NCI-H1436 (cell line): ENCODE measurements around the gene UBE2E1.

Source experiments
- DNase-seq: peaks from one replicate; lab custom pipeline; 2025; lab: John Stamatoyannopoulos, UW

The UBE2E1 gene

DNA sequence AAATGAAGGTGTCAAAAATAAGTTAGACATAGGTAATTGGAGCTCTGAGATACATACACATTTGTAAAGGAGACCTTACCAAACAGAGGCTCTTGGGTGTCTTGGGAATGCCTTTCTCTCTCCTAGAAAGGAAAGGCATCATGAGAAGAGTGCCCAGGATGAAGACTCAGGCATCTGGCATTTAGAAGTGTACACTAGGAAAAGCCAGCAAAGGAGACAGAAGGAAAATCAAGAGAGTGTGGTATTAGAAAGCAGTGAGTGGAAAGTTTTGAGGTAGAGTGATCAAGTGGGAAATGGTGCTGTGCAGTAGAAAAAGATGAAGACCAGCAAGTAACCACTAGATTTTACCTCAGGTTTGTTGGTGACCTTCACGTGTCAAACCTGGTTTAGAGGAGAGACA, 16.1 kb downstream of the UBE2E1 start:
- no peak for DNase-seq

DNA sequence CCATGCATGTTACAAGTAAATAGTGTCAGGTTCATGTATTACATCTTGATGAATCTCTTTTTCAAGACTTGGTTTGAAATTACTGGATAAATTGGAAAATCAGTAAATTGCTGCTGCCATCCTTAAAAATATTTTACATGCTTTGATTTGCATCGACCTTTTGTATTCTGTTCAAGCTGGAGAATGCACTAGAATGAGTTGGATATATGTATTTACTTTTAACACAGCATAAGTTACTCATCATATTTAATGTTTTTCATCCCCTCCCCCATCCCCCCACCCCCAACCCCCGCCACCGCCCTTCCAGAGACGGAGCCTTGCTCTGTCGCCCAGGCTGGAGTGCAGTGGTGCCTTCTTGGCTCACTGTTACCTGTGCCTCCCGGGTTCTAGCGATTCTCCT, 16.8 kb downstream of the UBE2E1 start:
- no peak for DNase-seq

DNA sequence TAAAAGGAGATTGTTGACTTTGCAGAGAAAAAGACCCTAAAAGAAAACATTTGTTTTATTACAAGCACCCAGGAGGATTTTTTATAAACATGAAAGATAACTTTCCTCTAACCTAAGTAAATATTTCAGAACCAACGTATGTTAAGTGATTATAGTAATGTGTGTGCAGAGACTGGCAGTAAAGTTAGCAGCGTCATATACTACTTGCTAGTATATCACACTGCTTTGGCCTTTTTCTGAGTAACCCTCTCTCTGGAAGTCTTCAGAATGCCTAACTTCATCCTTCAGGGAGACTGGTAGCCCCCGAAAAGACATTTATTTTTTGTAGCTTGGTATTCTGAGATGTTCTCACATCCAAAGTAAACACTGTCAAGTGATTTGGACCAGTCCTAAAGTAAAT, 17.9 kb downstream of the UBE2E1 start:
- no peak for DNase-seq

DNA sequence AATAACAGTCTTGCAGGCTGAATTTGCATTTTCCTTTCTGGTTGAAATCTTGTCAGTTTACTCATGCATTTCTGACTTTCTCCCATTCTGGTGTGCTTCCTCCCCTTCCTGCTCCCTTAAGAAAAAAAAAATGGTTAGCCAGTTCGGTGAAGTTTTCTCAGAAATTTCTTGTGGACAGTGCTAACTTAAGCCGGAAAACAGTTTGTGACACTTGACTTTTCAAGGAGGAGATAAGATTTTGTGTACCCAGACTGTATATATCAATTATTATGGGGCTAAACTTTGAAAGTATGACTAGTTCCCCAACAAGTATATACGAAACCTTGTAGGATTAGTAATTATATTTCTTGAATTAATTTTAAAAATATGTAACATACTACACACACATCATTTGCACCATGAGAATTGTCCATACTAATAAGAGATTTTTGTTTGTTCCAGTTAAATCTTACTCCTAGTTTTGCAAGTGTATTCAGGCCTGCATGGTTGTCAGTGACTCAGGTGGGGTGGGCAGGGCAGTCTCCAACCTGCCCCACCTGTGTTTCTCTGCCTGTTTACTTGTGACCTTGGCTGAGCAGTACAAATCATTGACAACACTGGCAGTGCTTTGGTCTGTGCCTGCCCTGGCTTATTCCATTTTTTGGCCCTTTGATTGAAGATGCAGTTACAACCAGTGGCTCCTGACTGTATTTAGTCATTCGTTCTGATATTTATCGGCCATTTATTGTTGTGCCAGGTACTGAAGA, 19.1 kb downstream of the UBE2E1 start:
- no peak for DNase-seq

- DNase-seq: no peak
These were observed 20.0 kb downstream of the UBE2E1 start for GRCh38 chr3:23825802-23826201.

DNA sequence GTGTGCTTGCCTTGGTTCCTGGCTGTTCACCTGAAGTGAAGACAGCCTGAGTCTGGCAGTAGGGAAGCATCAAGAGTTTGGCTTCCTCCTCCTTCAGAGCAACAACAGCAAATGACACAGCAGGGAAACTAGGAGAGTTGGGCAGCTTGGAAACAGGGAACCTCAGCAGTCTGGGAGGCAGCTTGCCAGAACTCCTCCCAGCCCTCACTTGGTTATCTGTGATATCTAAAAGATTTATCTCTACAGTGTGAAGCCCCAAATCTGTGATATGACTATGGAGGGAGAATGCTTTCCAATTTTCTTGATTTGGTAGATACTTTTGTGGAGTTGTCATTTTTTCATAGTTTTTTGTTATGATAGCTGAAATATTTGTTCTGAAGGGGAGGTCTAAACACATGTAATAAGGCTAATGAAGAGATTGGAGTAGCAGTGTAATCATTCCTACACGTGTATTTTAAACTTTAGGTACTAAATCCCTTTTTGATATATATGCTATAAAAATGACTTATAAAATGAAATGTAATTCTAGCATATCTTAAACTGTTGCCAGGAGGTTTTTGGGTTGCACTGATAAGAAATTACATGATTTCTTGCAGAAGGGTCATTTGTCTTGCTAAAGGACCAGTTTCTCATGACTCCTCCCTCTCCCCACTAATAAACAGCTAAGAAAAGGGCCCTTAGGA, 20.8 kb downstream of the UBE2E1 start:
- no peak for DNase-seq

GRCh38 chr3:23829242-23829934, 23.6 kb downstream of the UBE2E1 start:
- no peak for DNase-seq

DNA sequence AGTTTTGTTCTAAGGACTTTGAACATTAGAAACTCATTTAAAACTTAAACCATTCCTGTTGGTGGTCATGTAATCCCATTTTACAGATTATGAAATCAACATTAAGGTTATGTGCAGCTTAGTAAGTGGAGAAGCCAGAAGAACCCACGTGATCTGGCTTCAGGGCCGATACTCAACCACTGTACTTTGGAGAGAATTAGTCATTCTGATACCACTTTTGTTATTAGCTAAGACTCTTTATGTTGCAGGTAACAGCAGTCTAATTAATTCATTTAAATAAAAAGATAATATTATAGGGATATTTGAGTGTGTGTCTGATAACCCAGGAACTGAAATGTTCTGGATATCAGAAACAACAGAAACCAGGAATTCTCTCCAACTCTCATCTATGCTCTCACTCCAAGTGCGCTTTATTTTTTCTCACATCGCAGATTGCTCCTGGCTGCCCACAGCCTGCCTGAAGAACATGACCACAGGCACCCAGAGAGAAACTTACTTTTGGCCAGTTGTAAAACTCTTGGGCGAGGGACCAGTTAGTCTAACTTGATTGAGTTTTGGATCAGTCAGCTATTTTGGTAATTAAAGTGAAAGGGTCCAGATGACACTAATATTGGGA, 25.2 kb downstream of the UBE2E1 start:
- no peak for DNase-seq

GRCh38 chr3:23831517-23832394, 26.0 kb downstream of the UBE2E1 start:
- no peak for DNase-seq

DNA sequence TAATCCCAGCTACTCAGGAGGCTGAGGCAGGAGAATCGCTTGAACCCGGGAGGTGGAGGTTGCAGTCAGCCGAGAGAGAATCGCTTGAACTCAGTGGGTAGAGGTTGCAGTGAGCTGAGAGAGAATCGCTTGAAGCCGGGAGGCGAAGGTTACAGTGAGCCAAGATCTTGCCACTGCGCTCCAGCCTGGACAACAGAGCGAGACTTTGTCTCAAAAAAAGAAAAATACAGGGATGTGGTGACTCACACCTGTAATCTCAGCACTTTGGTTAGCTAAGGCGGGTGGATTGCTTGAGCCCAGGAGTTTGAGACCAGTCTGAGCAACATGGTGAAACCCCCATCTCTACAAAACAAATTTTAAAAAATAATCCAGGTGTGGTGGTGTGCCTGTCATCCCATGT, 26.8 kb downstream of the UBE2E1 start:
- no peak for DNase-seq

- no peak for DNase-seq
These were observed 28.5 kb downstream of the UBE2E1 start for GRCh38 chr3:23834082-23834870.

DNA sequence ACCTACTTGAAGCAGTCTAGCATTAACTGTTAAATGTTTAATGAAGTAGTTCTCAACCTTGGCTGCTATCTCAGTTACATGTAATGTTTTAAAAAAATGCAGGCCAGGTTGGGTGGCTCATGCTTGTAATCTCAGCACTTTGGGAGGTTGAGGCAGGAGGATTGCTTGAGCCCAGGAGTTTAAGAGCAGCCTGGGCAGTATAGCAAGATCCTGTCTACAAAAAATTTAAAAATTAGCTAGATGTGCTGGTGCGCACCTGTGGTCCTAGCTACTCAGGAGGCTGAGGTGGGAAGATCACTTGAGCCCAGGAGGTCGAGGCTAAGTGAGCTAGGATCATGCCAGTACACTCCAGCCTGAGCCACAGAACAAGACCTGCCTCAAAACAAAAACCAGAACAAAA, 29.3 kb downstream of the UBE2E1 start:
- DNase-seq: no peak

- no peak for DNase-seq
These were observed 30.0 kb downstream of the UBE2E1 start for GRCh38 chr3:23835802-23836201.

DNA sequence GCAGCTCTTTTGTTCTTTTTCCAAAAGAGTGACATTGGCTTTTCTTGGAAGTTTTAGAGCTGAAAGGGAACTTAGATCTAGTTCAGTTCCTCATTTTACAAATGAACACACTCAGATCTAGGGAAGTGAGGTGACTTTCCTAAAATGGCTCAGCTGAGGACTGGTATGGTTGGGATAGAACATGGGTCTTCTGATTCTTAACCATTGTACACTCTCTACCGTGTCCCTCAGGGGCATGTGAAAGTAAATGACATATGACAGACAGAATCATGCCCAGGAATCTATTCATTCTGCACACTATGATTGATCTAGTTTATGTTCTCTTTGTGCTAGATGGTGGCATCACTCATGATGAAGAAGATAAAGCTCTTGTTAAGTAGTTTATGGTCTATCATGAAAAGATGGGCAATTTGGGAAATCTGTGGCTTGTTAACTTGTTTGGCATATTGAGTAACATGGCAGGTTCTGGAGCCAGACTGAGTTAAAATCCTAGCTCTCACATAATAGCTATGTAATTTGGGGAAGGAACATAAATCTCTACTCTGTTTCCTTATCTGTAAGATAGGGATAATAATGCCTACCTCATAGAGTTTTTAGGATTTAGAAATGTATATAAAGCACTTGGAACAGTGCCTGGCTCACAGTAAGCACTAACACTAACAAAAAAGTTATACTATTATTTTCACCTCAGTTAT, 30.9 kb downstream of the UBE2E1 start:
- no peak for DNase-seq

DNA sequence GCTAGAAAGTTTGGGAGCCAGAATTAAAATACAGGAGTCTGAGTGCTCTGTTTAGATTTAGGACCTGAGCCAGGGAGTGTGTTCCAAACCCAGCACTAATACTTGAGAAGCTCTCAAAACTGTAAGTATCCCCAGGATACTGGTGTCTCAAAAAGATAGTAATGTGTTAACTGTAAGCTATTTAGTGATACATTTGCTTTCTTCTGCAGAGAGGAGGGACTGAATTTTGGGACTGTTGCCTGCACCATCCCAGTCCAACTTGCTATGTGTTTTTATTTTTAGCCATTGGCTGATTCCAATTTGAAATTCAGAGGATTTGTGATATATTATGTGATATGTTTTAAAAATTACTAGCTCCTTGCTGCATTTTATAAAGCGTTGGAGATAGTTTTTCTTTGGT, 31.5 kb downstream of the UBE2E1 start:
- DNase-seq: no peak

DNA sequence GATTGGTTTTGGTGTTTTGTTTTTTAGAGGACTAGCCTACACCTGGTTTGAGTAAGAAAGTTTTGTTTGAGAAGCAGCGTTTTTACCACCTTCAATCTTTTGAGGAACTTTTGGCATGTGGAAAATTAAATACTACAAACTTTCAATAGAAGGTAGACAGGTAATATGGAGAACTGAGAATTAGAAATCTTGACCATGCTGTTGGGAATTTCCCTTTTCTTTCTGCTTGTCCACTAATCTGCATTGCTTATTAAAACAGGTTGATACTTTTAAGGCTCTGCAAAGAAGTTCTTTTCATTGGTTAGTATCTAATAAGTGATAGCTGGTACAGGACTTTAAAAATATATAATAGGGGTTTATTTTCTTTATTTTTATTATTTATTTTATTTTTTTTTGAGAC, 31.9 kb downstream of the UBE2E1 start:
- DNase-seq: no peak

DNA sequence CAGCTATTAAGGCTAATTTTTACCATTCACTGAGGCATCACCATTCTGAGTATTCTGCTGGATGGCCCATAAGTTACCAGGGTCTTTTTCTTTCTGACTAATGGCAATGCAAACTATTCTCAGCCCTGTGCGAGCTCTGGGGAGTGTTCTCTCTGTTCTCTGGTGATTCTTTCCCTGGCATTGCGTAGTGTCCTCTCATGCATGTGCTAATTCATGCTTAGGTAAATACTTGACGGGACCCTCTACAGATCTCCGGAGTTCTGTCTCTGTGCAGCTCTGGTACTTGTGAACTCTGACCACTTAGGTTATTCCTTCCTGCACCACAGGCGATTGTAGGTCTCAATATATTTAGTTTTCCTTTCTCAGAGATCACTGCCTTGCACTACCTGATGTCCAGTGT, 34.8 kb downstream of the UBE2E1 start:
- no peak for DNase-seq

DNA sequence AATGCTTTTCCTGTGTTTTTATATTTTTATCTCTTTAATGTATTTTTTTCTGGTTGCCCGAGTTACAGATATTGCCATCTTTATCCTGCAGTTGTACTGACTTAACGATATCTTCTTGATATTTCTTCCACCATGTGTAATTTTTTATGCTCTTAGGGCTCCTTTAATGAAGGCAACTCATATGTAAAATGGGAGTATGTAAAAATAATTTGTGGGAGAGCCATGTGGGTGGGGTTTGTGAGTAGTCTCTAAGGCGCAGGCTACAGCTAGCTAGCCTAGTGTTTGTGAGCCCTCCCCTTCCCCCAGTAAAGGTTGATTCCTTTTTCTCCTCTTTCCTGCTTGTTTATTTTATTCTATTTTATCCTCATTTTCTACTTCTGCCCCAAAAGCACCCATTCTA, 38.1 kb downstream of the UBE2E1 start:
- DNase-seq: no peak

DNA sequence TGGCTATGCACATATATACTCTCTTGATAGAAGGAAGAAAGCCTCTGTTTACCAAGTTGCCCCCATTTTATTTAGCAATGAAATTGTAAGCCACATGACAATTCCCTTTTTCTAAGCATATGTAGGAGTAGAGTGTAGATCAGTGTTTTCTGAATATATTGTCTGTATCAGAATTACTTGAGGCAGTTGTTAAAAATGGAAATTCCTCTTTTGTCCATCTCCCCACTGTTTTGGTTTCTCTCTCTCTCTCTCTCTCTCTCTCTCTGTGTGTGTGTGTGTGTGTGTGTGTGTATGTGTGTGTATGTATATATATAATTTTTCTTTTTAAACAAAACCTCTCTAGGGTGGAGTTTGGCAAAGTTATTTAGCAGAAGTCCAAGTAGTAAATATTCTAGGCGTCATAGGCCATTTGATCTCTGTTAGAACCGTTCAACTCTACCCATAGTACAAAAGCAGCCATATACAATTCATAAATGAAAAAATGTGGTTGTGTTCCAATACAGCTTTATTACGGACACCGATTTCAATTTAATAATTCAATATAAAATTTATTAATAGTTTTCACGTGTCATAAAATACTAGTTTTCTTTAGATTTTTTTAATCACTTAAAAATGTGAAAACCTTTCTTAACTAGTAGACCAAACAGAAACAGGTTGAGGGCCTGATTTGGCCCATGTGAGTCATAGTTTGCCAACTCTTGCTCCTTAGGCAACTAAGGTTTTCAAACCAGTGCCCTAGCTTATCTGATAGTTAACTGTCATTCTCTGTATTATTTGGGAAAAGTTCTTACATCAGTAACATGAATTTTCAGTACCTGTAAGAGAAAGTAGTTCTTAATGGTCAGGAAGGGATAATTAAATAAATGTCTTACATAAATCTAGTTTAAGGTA, 39.8 kb downstream of the UBE2E1 start:
- no peak for DNase-seq
